ENCODE results near the gene TXNDC9.
"Not testable (repeated sequence)": the region's sequence is repeated elsewhere in the genome, so short reads cannot be mapped to it uniquely, and the experiment has no call there.

The TXNDC9 gene

GRCh38 chr2:99335911-99336803 lies at the start of gene TXNDC9:
Gene TXNDC9 (minus strand): TSS chr2:99336333. CDS start chr2:99333210, 3,123 bp downstream.
- peak; percentile 99 for DNase-seq

DNA sequence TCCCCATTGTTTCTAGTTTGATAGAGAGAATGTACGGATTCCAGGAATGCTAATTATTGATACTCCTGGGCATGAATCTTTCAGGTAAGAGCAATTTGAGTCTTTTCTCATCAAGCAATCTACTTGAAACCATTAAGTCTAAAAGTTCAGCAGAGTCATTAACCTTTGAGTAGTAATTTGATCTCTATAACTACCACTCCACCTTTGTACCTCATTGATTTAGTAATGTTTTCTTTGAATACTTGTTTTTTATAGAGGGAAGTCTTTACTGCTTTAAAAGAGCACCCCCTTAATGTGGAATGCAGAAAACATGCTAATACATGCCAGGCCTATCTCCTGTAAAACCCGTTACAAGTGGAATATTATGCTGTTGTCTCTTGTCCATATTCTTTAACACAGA lies 46.0 kb upstream of the TXNDC9 start:
- DNase-seq, result no peak

DNA sequence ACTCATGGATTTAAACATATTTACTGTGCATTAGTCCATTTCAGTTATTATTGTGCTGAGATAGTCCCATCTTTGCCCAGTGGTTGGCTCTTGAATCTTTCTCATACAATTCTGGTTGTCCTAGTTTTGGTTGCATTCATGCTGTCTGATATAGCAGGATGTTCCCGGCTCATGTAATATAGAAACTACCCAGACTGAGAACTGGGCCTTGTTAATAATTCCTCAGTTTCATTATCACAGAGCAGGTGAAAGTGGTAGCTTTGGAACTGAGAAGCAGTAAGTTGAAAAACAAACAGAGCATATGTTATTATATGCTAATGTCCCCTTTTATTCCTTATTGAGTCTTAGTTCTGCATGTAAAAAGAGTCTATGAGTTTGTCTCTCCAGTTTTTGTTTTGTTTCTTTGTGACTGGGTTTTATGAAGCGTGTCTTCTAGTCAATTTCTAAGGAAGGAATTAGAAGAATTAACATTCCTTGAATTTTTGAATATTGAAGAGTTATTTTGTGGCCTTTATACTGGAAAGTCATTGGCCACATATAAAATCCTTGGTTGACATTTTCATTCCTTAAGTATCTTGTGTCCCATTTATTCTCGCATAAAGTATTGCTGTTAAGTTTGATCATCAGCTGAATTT lies 44.4 kb upstream of the TXNDC9 start:
- DNase-seq, result no peak

GRCh38 chr2:99377879-99378278 lies 41.7 kb upstream of the TXNDC9 start:
- no peak for DNase-seq

- no peak for DNase-seq
These were observed 40.2 kb upstream of the TXNDC9 start for GRCh38 chr2:99376254-99376864.

- DNase-seq, result no peak
These were observed 38.6 kb upstream of the TXNDC9 start for GRCh38 chr2:99374747-99375146.

- no peak for DNase-seq
These were observed 37.0 kb upstream of the TXNDC9 start for GRCh38 chr2:99373144-99373543.

GRCh38 chr2:99368854-99369253 lies 32.7 kb upstream of the TXNDC9 start:
- not testable (repeated sequence) for DNase-seq

DNA sequence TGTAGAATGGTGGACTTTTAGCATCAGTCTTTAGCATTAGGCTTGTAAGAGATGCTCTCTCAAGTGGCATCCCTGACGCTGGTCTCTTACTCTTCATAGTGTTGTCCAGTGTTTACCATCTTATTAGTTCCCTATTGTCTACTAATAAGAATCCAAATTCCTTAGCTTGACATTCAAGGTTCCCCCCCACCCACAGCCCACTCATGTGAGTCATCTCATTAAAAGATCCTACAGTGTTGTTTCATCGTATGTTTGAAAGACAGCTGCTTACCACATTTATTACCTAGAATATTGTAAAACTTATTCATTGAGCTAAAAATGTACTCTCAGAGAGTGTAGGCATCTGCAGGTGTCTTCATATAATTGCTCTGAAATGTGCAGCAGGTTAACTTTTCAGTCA lies 29.5 kb upstream of the TXNDC9 start:
- no peak for DNase-seq

GRCh38 chr2:99356853-99357252 lies 20.7 kb upstream of the TXNDC9 start:
- DNase-seq, result no peak

- DNase-seq, result not testable (repeated sequence)
These were observed 18.7 kb upstream of the TXNDC9 start for GRCh38 chr2:99354825-99355224.

GRCh38 chr2:99354070-99354469 lies 17.9 kb upstream of the TXNDC9 start:
- DNase-seq, result no peak

DNA sequence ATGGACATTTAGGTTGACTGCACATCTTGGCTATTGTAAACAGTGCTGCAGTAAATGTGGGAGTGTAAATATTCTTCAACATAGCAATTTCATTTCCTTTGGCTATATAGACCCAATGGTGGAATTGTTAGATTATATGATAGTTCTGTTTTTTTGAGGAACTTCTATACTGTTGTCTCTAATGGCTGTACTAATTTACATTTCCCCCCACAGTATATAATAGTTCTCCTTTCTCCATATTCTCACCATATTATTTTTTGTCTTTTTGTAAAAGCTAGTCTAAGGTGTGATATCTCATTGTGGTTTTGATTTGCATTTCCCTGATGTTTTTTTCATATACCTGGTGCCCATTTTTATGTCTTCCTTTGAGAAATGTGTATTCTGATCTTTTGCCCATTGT lies 14.1 kb upstream of the TXNDC9 start:
- no peak for DNase-seq

DNA sequence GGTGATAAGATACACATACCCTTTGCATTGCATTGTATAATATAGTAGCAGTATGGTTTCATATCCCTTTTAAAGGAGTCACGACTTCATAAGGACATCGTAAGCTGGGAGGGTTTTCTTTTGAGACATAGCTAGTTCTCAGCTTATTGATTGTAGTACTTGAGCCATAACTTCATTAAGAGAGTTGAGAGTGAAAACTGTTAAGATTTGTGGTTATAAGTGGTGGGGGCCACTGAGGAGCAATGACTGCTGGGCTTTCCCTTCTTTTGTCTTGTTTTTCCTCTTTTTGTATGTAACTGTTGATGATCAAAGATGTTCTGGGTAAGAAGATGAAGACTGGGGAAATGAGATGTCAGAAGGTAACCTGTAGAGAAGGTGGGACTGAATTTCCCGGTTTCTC lies 12.0 kb upstream of the TXNDC9 start:
- no peak for DNase-seq

DNA sequence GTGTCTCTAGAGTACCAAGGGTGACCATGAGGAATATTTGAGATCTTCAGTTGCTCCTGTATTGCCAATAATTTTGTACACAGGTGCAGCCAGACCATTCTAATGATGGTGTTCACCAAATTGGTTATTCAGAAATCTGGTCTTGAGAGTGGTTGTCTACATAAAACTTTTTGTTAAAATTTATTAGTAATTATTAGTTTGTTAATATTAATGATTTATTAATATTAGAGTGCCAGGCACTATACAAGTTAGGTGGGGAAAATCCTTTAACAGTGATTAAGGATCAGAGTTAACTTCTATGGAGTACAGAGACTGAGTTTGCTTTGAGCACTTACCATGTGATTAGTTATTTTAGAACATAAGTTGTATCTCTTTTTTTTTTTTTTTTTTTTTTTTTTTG lies 10.1 kb upstream of the TXNDC9 start:
- DNase-seq, result no peak

DNA sequence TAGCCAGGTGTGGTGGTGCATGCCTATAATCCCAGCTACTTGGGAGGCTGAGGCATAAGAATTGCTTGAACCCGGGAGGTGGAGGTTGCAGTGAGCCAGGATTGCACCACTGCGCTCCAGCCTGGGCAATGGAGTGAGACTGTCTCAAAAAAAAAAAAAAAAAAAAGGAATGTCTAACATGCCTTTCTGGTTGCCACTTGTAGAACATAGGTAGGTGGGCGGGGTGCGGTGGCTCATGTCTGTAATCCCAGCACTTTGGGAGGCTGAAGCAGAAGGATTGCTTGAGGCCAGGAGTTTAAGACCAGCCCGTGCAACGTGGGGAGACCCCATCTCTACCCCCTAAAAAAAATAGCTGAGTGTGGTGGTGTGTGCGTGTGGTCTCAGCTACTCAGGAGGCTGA lies 9.3 kb upstream of the TXNDC9 start:
- not testable (repeated sequence) for DNase-seq

DNA sequence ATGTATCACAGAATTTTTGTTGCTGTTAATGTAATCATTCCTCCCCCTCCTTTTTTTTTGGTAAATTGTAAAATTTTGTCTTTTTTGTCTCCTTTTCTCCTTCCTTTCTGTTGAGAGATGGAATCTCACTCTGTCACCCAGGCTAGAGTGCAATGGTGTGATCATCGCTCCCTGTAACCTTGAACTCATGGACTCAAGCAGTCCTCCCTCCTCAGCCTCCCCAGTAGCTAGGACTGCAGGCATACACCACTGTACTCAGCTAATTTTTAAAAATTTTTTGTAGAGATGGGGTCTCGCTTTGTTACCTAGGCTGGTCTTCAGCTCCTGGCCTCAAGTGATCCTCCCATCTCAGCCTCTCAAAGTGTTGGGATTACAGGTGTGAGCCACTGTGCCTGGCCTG lies 6.4 kb upstream of the TXNDC9 start:
- DNase-seq, result no peak

DNA sequence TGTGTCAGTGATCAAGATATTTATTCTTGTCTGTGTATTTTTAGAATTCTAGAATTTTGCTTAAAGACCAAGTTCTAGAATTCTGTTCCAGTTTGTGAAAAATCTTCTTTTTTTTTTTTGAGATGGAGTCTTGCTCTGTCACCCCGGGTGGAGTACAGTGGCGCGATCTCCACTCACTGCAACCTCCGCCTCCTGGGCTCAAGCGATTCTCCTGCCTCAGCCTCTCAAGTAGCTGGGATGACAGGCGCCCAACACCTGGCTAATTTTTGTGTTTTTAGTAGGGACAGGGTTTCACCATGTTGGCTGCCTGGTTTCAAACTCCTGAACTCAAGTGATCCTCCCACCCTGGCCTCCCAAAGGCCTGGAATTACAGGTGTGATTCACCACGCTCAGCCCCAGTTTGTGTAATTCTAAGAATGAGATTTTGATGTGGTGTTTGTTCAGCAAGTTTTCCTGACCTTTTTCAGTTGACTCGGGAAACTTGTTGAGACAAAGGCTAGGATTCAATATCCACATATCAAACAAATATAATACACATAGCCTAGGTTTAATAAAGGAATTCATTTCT lies 4.6 kb upstream of the TXNDC9 start:
- no peak for DNase-seq

DNA sequence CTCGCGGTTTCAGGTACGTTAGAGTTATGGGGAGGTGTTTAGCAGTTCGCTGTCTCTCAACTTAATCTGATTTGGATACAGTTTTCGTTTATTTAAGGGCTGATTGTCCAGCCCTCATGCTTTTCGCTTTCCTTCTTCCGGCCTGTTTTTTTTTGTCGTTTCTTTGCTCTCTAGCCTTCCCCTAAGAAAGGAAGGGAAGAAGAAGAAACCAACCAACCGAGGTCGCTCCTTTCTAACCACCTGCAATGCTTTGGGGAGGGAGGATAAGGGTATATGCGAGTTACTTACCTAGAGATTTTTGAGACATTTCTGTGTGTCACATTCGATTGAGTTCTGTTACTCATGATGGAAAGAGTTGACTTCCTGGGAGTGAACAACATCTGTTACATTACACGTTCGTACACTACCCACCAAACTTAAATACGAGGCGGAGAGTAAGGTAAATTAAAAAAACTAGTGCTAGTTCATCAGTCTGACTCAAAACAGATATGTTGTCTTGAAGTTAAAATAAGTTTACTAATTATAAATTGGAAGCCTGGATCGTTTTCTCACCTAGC lies 2.0 kb upstream of the TXNDC9 start:
- DNase-seq, result no peak

DNA sequence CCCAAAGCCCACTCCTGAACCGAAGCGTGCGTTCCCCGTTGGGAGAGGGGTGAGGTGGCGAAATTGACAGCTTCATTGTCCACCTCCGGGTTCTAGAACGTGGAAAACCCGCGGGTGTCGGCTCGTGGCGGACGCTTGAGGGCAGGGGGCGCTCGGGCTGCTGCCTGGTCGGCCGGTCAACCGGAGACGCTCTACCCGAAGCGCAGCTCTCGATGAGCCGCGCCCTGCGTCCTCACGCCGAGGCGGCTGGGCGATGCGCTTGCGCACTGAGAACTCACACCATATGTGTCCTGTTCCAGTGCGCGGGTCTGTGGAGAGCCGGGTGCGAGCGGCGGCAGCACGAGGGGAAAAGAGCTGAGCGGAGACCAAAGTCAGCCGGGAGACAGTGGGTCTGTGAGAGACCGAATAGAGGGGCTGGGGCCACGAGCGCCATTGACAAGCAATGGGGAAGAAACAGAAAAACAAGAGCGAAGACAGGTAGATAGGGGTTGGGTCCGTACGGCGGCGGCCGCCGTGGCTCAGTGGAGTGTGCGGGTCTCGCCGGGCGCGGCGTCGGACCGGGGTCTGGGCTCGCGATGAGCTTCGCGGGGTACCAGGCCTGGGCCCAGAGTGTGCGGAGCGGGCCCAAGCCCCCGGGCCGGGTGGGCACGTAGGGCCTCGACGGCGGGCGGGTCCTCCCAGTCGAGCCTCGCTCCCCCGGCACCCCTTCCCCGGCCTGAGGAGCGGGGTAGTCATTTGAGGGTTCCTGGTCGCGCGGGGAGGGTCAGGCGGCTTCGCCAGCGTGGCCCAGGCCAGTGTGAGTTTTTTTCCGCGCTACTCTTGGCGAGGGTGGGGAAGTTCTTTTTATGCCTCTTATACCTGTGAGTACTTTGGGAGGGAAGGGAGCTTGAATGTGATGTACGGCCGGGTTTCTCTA lies 1.2 kb upstream of the TXNDC9 start, which contains the start of gene EIF5B:
Gene EIF5B, plus strand, starts transcription at position 277 of the 916 bp plus-strand sequence. Its CDS starts 166 bp downstream, at position 443.
- DNase-seq, result peak; percentile 94

DNA sequence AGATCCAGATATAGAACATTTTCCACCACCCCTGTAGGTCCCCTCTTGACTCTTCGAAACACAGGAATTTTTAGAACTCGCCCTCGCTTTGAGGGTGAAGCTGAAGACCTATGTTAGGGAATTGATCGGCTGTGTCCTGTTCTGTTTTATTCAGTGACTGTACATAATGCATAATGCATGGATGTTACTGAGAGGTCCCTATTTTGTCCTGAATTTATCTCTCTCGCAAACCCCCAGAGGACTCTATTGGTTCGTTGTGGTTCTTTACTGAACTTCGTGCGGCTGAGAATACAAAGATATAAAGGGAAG lies 625 bp upstream of the TXNDC9 start:
- no peak for DNase-seq

GRCh38 chr2:99325384-99325783 lies 10.7 kb downstream of the TXNDC9 start:
- no peak for DNase-seq
